SK-N-SH treated with all-trans-retinoic acid at 6 μM for 48 hours (cell line): ENCODE measurements around the gene PIGS.

ENCODE experiments used
- ESRRG ChIP-seq: fragments of 250-450 bp; sonication (Bioruptor Pico); IDR thresholded peaks from 2 replicates; pipeline ENCODE4 v1.6.1; 2021; ENCODE audit warnings: mild to moderate bottlenecking
- GLIS3 ChIP-seq: fragments of 250-450 bp; sonication (Bioruptor Pico); IDR thresholded peaks from 2 replicates; pipeline ENCODE4 v1.5.0; 2020; ENCODE audit warnings: mild to moderate bottlenecking, moderate library complexity
- ZFP30 ChIP-seq: fragments of 450-650 bp; formaldehyde crosslinking; IDR thresholded peaks from 2 replicates; pipeline ENCODE4 v1.5.0; 2022; ENCODE audit warnings: mild to moderate bottlenecking, moderate library complexity
- ZNF70 ChIP-seq: fragments of 450-650 bp; formaldehyde crosslinking; IDR thresholded peaks from 2 replicates; pipeline ENCODE4 v1.5.0; 2020; ENCODE audit warnings: mild to moderate bottlenecking, moderate library complexity

DNA sequence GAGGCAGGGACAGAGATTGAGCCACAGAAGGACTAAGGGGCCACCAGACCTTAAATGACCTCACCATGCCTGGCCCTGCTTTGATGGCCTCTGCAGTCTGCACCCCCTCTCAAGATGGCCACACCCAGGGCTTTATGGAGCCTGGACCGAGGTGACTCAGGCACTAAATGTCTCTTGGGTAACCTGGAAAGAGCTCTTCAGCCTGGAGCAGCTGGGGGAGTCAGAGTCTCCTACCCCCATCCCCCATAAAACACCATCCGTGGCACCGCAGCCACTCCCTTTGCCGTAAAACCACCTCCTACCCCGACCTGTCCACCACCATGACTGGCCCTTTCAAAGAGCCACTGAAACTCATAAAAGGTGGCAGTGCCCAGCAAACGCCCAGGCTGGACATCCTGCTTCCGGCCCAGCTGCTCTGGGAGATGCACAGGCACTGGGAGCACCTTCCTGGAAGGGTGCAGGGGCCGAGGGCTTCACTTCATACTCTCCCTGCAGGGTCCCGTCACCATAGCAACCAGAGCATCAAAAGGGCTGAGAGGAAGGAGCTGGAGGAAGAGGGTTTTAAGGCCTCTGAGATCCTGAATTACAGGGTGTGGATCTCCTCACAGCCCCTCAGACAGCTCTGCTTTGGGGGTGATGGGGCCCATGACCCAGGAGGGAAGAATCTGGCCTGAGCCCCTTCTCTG lies 42.9 kb downstream of the PIGS start:
- no peak for TF ChIP-seq ZFP30 (CRISPR knock-in tag)
- TF ChIP-seq ESRRG (CRISPR knock-in tag) = no peak
- no peak for TF ChIP-seq GLIS3 (CRISPR knock-in tag)
- TF ChIP-seq ZNF70 (CRISPR knock-in tag) = no peak
